Pancreas (tissue), 10 donors: ENCODE results near the gene SCARB1. TPM values are rescaled to one million over a fixed set of nuclear protein-coding genes. Genes with fewer than 3 reads are reported as not detected.

Source experiments
- ATAC-seq, 4 donors: fragments of 200-7000 bp; cut with Tn5 transposase; one replicate each; pipeline versions ENCODE4 v1.8.0 to v1.9.1; 2020; ENCODE audit warnings: mild to moderate bottlenecking in 4 of 4, moderate library complexity in 4 of 4
- DNase-seq, 6 donors: peaks; one replicate each; pipeline ENCODE4 v3.0.0-alpha.2; 2020
- FAIRE-seq: peaks from 2 replicates; lab custom pipeline; 2012; peaks lifted over from hg19 to GRCh38; lab: Jason Lieb, UNC
- H3K27ac ChIP-seq, 4 donors: fragments of 200-600 bp; sonication (generic); 1 replicate in 3 of 4; 2 replicates in 1 of 4; pipeline versions ENCODE4 v1.5.0 to v1.8.0; 2020
- H3K27me3 ChIP-seq, 4 donors: fragments of 200-600 bp; one replicate each; pipeline ENCODE4 v1.8.0; 2021
- H3K36me3 ChIP-seq, 3 donors: fragments of 200-600 bp; sonication (generic) in 1 of 3; one replicate each; pipeline versions ENCODE4 v1.5.0 to v1.8.0; 2020 to 2021
- H3K4me1 ChIP-seq, 3 donors: fragments of 200-600 bp; one replicate each; pipeline ENCODE4 v1.8.0; 2021
- H3K4me3 ChIP-seq, 4 donors: fragments of 200-600 bp; sonication (generic) in 2 of 4; one replicate each; pipeline versions ENCODE4 v1.5.0 to v1.8.0; 2020 to 2021
- H3K9me3 ChIP-seq, 4 donors: fragments of 200-600 bp; one replicate each; pipeline ENCODE4 v1.8.0; 2021
- WGBS, 2 donors: extraction: QIAGEN DNeasy Blood & Tissue Kit; methylation state at CpG; one replicate each; pipeline ENCODE4 v1.1.7; 2013; 5-methylcytosine and 5-hydroxymethylcytosine counted together
- intact Hi-C, 3 donors: fragments of 100-400 bp; cut with DNase I; formaldehyde crosslinking; loops; one replicate each; pipeline versions ENCODE4 v1.11.1 to v1.14.2; 2022
- polyA plus RNA-seq, 2 donors: library from polyadenylated mRNA; stranded (reverse); fragments of 200-250 nt; gene quantifications; one replicate each; pipeline ENCODE4 v1.2.3, GENCODE V29; 2013
- total RNA-seq, 6 donors: library from RNA; stranded (reverse); fragmentation: NEBNext Ultra II Directional in 4 of 6; extraction: Animal tissue kit (Norgen Biotek cat#: 25700) in 4 of 6; gene quantifications; one replicate each; pipeline versions ENCODE4 v1.2.1 to v1.2.4, GENCODE V29; 2021 to 2023
- TF ChIP-seq, protein P1 (sequence below), 4 donors: fragments of 200-600 bp; sonication (generic) in 3 of 4; IDR thresholded peaks; one replicate each; pipeline versions ENCODE4 v1.5.0 to v1.8.0; 2021; ENCODE audit warnings: antibody characterized with exemption in 4 of 4
- donor health status: healthy with polysubstance abuse.
- donor health status: DM: no; HTN: no; CAD: no; lungs with moderate emphysema.
- donor health status: DM: no; HTN: no; CAD: no.
- donor health status: control.
- donor health status: control.
- donor health status: Bipolar disorder and iron deficiency.
- donor health status: DM: yes; HTN: yes; CAD: no.
- donor health status: DM: no; HTN: no; CAD: no.
- donor health status: DM: no; HTN: no; CAD: no.
- donor health status: DM: yes; HTN: yes; CAD: no.

The SCARB1 gene
- total and polyA plus RNA-seq, 8 donors = 4.7 to 14.7 (median 9.6) TPM

DNA sequence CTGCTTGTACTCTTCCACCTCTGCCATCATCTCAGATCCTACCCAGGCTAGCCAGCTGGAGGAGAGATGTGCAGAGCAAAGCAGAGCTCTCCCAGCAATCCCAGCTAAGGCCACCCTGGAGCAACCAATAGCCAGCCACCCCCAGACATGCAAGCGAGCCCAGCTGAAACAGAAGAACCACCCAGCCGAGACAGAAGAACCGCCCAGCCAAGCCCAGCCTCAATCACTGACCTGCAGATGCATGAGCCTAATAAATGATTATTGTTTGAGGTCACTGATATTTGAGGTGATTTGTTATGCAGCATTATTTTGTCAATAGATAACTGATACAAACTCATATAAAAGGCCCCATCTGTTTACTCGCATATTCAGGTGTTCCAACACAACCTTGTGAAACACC is 106.3 kb downstream of the SCARB1 start:
- 93 to 100% methylated on average over 4 of the region's 4 CpGs for WGBS, 2 donors
- Histone ChIP-seq H3K9me3 (no peaks in the 10 kb centered on the region), H3K36me3 (no peaks in the 10 kb centered on the region), H3K4me1 (peaks cover 0 to 10% (median 7%) of the 10 kb centered on the region in 3 donors), H3K27ac (no peak overlapping the region), H3K27me3 (no peaks in the 10 kb centered on the region), H3K4me3 (no peak overlapping the region)
- intact Hi-C loops = loop anchor here in 1 of 3 donors (10.0 kb wide), 1 partner anchor 263 kb away; no protein-coding TSS in a partner anchor
- DNase-seq (no peak), ATAC-seq (no peak), FAIRE-seq (no peak)
- TF ChIP-seq, protein P1, sequence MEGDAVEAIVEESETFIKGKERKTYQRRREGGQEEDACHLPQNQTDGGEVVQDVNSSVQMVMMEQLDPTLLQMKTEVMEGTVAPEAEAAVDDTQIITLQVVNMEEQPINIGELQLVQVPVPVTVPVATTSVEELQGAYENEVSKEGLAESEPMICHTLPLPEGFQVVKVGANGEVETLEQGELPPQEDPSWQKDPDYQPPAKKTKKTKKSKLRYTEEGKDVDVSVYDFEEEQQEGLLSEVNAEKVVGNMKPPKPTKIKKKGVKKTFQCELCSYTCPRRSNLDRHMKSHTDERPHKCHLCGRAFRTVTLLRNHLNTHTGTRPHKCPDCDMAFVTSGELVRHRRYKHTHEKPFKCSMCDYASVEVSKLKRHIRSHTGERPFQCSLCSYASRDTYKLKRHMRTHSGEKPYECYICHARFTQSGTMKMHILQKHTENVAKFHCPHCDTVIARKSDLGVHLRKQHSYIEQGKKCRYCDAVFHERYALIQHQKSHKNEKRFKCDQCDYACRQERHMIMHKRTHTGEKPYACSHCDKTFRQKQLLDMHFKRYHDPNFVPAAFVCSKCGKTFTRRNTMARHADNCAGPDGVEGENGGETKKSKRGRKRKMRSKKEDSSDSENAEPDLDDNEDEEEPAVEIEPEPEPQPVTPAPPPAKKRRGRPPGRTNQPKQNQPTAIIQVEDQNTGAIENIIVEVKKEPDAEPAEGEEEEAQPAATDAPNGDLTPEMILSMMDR (IDR thresholded peaks at IDR 0.05) = no peak

GRCh38 chr12:124756760-124757159 is 106.9 kb downstream of the SCARB1 start:
- no peak overlapping the region for H3K27ac ChIP-seq
- H3K4me1 ChIP-seq = peaks cover 0 to 10% (median 7%) of the 10 kb centered on the region in 3 donors

GRCh38 chr12:124756166-124756565 is 107.5 kb downstream of the SCARB1 start:
- H3K27ac ChIP-seq = peak overlapping the region in 2 of 4 donors; percentile 51 to 58
- H3K4me1 ChIP-seq = peaks cover 0 to 10% (median 7%) of the 10 kb centered on the region in 3 donors
- ATAC-seq (no peak), FAIRE-seq (no peak), DNase-seq (no peak)
- no peaks in the 10 kb centered on the region for H3K36me3 ChIP-seq
- 64 to 81% methylated on average over 6 of the region's 6 CpGs for WGBS, 2 donors
- TF ChIP-seq, protein P1 (IDR thresholded peaks at IDR 0.05) = no peak
- H3K9me3 ChIP-seq = no peaks in the 10 kb centered on the region
- no peak overlapping the region for H3K4me3 ChIP-seq
- intact Hi-C loops = loop anchor here in 1 of 3 donors (10.0 kb wide), 1 partner anchor 261 kb away; no protein-coding TSS in a partner anchor
- no peaks in the 10 kb centered on the region for H3K27me3 ChIP-seq

More at GRCh38 chr12:124756760-124757159, 106.9 kb downstream of the SCARB1 start:
- intact Hi-C loops = loop anchor here in 1 of 3 donors (10.0 kb wide), 1 partner anchor 262 kb away; no protein-coding TSS in a partner anchor
- 88 to 91% methylated on average over 3 of the region's 3 CpGs for WGBS, 2 donors
- TF ChIP-seq, protein P1 (IDR thresholded peaks at IDR 0.05) = no peak
- Histone ChIP-seq H3K4me3 (no peak overlapping the region), H3K27me3 (no peaks in the 10 kb centered on the region), H3K9me3 (no peaks in the 10 kb centered on the region), H3K36me3 (no peaks in the 10 kb centered on the region)
- DNase-seq = no peak
- FAIRE-seq = no peak
- ATAC-seq = no peak

- DNase-seq (no peak), FAIRE-seq (no peak), ATAC-seq (no peak)
- Histone ChIP-seq H3K36me3 (no peaks in the 10 kb centered on the region), H3K4me3 (no peak overlapping the region), H3K27ac (peak overlapping the region in 3 of 4 donors; percentile 24 to 58 (median 51)), H3K4me1 (peaks cover 0 to 10% (median 7%) of the 10 kb centered on the region in 3 donors), H3K27me3 (no peaks in the 10 kb centered on the region), H3K9me3 (no peaks in the 10 kb centered on the region)
- intact Hi-C loops = loop anchor here in 1 of 3 donors (10.0 kb wide), 1 partner anchor 261 kb away; no protein-coding TSS in a partner anchor
- TF ChIP-seq, protein P1 (IDR thresholded peaks at IDR 0.05) = no peak
- WGBS, 2 donors = 80 to 93% methylated on average over 8 of the region's 8 CpGs
These were observed 107.9 kb downstream of the SCARB1 start for GRCh38 chr12:124755801-124756148.
